CD4-positive, alpha-beta T cell (primary cell): ENCODE data around the gene USH1G. TPM values are rescaled to one million over a fixed set of nuclear protein-coding genes. Genes with fewer than 3 reads are reported as not detected.

ENCODE experiments used
- ATAC-seq: fragments of 200-7000 bp; cut with Tn5 transposase; one replicate; pipeline ENCODE4 v1.10.0; 2022; ENCODE audit warnings: mild to moderate bottlenecking; ENCODE audit not compliant: poor library complexity
- CTCF ChIA-PET: fragments of 350-600 bp; sonication (Branson Sonifier 250); formaldehyde crosslinking; loops from one replicate; lab custom pipeline; 2021; ENCODE audit warnings: antibody characterized with exemption, inconsistent platforms; lab: Charles Lee
- POLR2A ChIA-PET: fragments of 350-600 bp; sonication (Branson Sonifier 250); formaldehyde crosslinking; loops from one replicate; lab custom pipeline; 2021; ENCODE audit warnings: antibody characterized with exemption, inconsistent platforms; lab: Charles Lee
- DNase-seq, 14 experiments: peaks; one replicate each; pipeline ENCODE4 v3.0.0-alpha.2; 2013 to 2020; ENCODE audit warnings: mixed read lengths in 2 of 14
- H3K27ac ChIP-seq, 2 donors: one replicate each; pipeline versions ENCODE4 v1.5.1 to v1.7.0; 2013; ENCODE audit warnings: low read length in 2 of 2, low read depth in 1 of 2, mild to moderate bottlenecking in 1 of 2
- H3K27me3 ChIP-seq, 2 experiments: 1 replicate in 1 of 2; 2 replicates in 1 of 2; pipeline versions ENCODE4 v1.6.1 to v1.7.0; 2013; ENCODE audit warnings: low read length in 2 of 2, control low read depth in 1 of 2, mild to moderate bottlenecking in 1 of 2, moderate library complexity in 1 of 2; ENCODE audit not compliant: insufficient read depth in 2 of 2, control insufficient read depth in 1 of 2
- H3K36me3 ChIP-seq: one replicate; pipeline ENCODE4 v1.6.1; 2013; ENCODE audit warnings: low read length, control low read depth; ENCODE audit not compliant: insufficient read depth
- H3K4me1 ChIP-seq: one replicate; pipeline ENCODE4 v1.6.1; 2013; ENCODE audit warnings: low read length, control low read depth; ENCODE audit not compliant: insufficient read depth
- H3K4me3 ChIP-seq: one replicate; pipeline ENCODE4 v1.5.1; 2013; ENCODE audit warnings: mild to moderate bottlenecking, low read length, moderate library complexity
- H3K9me3 ChIP-seq, 2 experiments: 1 replicate in 1 of 2; 2 replicates in 1 of 2; pipeline versions ENCODE4 v1.6.1 to v1.7.0; 2013; ENCODE audit warnings: low read length in 2 of 2, mild to moderate bottlenecking in 2 of 2, control low read depth in 1 of 2, moderate library complexity in 1 of 2; ENCODE audit not compliant: control insufficient read depth in 1 of 2, insufficient read depth in 1 of 2
- H3K27ac Mint-ChIP-seq: one replicate; pipeline ENCODE4 v1.8.0; 2020; ENCODE audit warnings: mixed read lengths
- H3K27me3 Mint-ChIP-seq: one replicate; pipeline ENCODE4 v1.8.0; 2021; ENCODE audit warnings: mixed read lengths
- H3K36me3 Mint-ChIP-seq: one replicate; pipeline ENCODE4 v1.8.0; 2021; ENCODE audit warnings: low read depth, mixed read lengths
- H3K4me1 Mint-ChIP-seq: one replicate; pipeline ENCODE4 v1.8.0; 2021; ENCODE audit warnings: low read depth, mixed read lengths
- H3K4me3 Mint-ChIP-seq: one replicate; pipeline ENCODE4 v1.8.0; 2020; ENCODE audit warnings: mild to moderate bottlenecking, mixed read lengths
- H3K9me3 Mint-ChIP-seq: one replicate; pipeline ENCODE4 v1.8.0; 2020; ENCODE audit warnings: mixed read lengths
- CTCF ChIP-seq: fragments of 200-600 bp; IDR thresholded peaks from one replicate; pipeline ENCODE4 v1.8.0; 2022; ENCODE audit warnings: antibody characterized with exemption, mild to moderate bottlenecking
- intact Hi-C, 2 experiments: fragments of 100-400 bp; cut with DNase I in 1 of 2; cut with micrococcal nuclease in 1 of 2; formaldehyde crosslinking; loops; one replicate each; pipeline versions ENCODE4 v1.15.1 to v1.9.0; 2023 to 2025; cut with DNase I, micrococcal nuclease
- total RNA-seq, 174 experiments: library from RNA in 2 of 174; stranded (reverse) in 2 of 174; gene quantifications; one replicate each; pipeline ENCODE4 v1.2.3 and lab custom pipeline; 2021 to 2026

Gene USH1G
- total RNA-seq, 2 experiments from 2014 or later = not detected

GRCh38 chr17:74954115-74954514, 31.1 kb upstream of the USH1G start:
- no peak overlapping the region for H3K4me3 ChIP-seq
- H3K9me3 ChIP-seq = peaks cover 0 to 3% of the 10 kb centered on the region in 2 experiments
- no peak overlapping the region for H3K27ac ChIP-seq
- Mint-ChIP-seq H3K27ac (no peak overlapping the region), H3K27me3 (no peaks in the 10 kb centered on the region), H3K9me3 (no peaks in the 10 kb centered on the region), H3K4me3 (no peak overlapping the region), H3K4me1 (no peaks in the 10 kb centered on the region), H3K36me3 (no peaks in the 10 kb centered on the region)
- ATAC-seq (no peak), DNase-seq (no peak)
- no peak for TF ChIP-seq CTCF
- no peaks in the 10 kb centered on the region for H3K36me3 ChIP-seq
- ChIA-PET CTCF (no interaction called here), POLR2A (no interaction called here)
- intact Hi-C loops = loop anchor here in 1 of 2 experiments (10.0 kb wide), 1 partner anchor 159 kb away; no protein-coding TSS in a partner anchor
- peaks cover 5% of the 10 kb centered on the region for H3K4me1 ChIP-seq
- no peaks in the 10 kb centered on the region for H3K27me3 ChIP-seq

GRCh38 chr17:74953134-74953687, 30.2 kb upstream of the USH1G start:
- intact Hi-C loops = loop anchor here in 1 of 2 experiments (10.0 kb wide), 1 partner anchor 158 kb away; no protein-coding TSS in a partner anchor
- no peaks in the 10 kb centered on the region for H3K27me3 ChIP-seq
- TF ChIP-seq CTCF = no peak
- Mint-ChIP-seq H3K36me3 (no peaks in the 10 kb centered on the region), H3K9me3 (no peaks in the 10 kb centered on the region), H3K27ac (no peak overlapping the region), H3K4me1 (no peaks in the 10 kb centered on the region), H3K4me3 (no peak overlapping the region), H3K27me3 (no peaks in the 10 kb centered on the region)
- H3K36me3 ChIP-seq = no peaks in the 10 kb centered on the region
- ATAC-seq (no peak), DNase-seq (no peak)
- H3K9me3 ChIP-seq = peaks cover 0 to 3% of the 10 kb centered on the region in 2 experiments
- H3K4me1 ChIP-seq = peaks cover 5% of the 10 kb centered on the region
- CTCF ChIA-PET = no interaction called here
- POLR2A ChIA-PET = no interaction called here
- no peak overlapping the region for H3K4me3 ChIP-seq
- no peak overlapping the region for H3K27ac ChIP-seq

- no peak overlapping the region for H3K27ac ChIP-seq
- Mint-ChIP-seq H3K36me3 (no peaks in the 10 kb centered on the region), H3K9me3 (no peaks in the 10 kb centered on the region), H3K4me1 (no peaks in the 10 kb centered on the region), H3K27me3 (peaks cover 5% of the 10 kb centered on the region), H3K27ac (no peak overlapping the region), H3K4me3 (no peak overlapping the region)
- POLR2A ChIA-PET = no interaction called here
- no peak overlapping the region for H3K4me3 ChIP-seq
- ATAC-seq (no peak), DNase-seq (no peak)
- peaks cover 0 to 3% of the 10 kb centered on the region in 2 experiments for H3K9me3 ChIP-seq
- no peaks in the 10 kb centered on the region for H3K36me3 ChIP-seq
- H3K27me3 ChIP-seq = no peaks in the 10 kb centered on the region
- TF ChIP-seq CTCF = no peak
- intact Hi-C loops = loop anchor here in 1 of 2 experiments (10.0 kb wide), 1 partner anchor 158 kb away; no protein-coding TSS in a partner anchor
- CTCF ChIA-PET = no interaction called here
- no peaks in the 10 kb centered on the region for H3K4me1 ChIP-seq
Observed at GRCh38 chr17:74952431-74953133, 29.5 kb upstream of the USH1G start.
